Measurements from ENCODE around the gene PPP3CB.

Gene PPP3CB

GRCh38 chr10:73495226-73495883 is 469 bp downstream of the PPP3CB start (continued):
- TF ChIP-seq ZNF501 (tag by site-specific recombination; IDR thresholded peaks at IDR 0.05) (peak; percentile 88), KLF16 (tag by site-specific recombination; IDR thresholded peaks at IDR 0.05) (peak; percentile 76), SCRT1 (tag by site-specific recombination; IDR thresholded peaks at IDR 0.05; ENCODE audit: borderline replicate concordance) (no peak), ZFP37 (tag by site-specific recombination; IDR thresholded peaks at IDR 0.05) (0 out of 2 replicates have a peak, but pooled peaks have one; percentile 50), ZNF214 (tag by site-specific recombination; IDR thresholded peaks at IDR 0.05; ENCODE audit: borderline replicate concordance) (no peak), ZNF37A (tag by site-specific recombination; IDR thresholded peaks at IDR 0.05) (no peak), ZBTB49 (tag by site-specific recombination; IDR thresholded peaks at IDR 0.05; ENCODE audit: low read depth) (no peak), ZNF239 (tag by site-specific recombination; IDR thresholded peaks at IDR 0.05) (no peak), ZNF362 (tag by site-specific recombination; IDR thresholded peaks at IDR 0.05) (no peak), BCL6B (tag by site-specific recombination; IDR thresholded peaks at IDR 0.05) (no peak), MYNN (tag by site-specific recombination; IDR thresholded peaks at IDR 0.05; ENCODE audit: borderline replicate concordance) (no peak), ZNF394 (tag by site-specific recombination; IDR thresholded peaks at IDR 0.05; ENCODE audit: borderline replicate concordance) (no peak), ZNF571 (tag by site-specific recombination; IDR thresholded peaks at IDR 0.05) (no peak), ZEB2 (tag by site-specific recombination; IDR thresholded peaks at IDR 0.05) (peak; percentile 67), ZSCAN4 (tag by site-specific recombination; IDR thresholded peaks at IDR 0.05) (no peak), ZNF138 (tag by site-specific recombination; IDR thresholded peaks at IDR 0.05; ENCODE audit: borderline replicate concordance) (no peak), TCF7L2 (IDR thresholded peaks at IDR 0.05; ENCODE audit: borderline replicate concordance, low read depth, low read length) (no peak), ZNF768 (tag by site-specific recombination; IDR thresholded peaks at IDR 0.05) (no peak), ZNF704 (tag by site-specific recombination; IDR thresholded peaks at IDR 0.05) (no peak), ZNF366 (tag by site-specific recombination; conservative IDR thresholded peaks at IDR 0.05) (no peak), BCL11A (tag by site-specific recombination; IDR thresholded peaks at IDR 0.05; ENCODE audit: low read depth) (peak; percentile 55; the same call in 1 of the 2 replicates), KLF1 (tag by site-specific recombination; IDR thresholded peaks at IDR 0.05) (peak; percentile 98), REST (tag by site-specific recombination; IDR thresholded peaks at IDR 0.05) (0 out of 2 replicates have a peak, but pooled peaks have one; percentile 13), ZNF549 (tag by site-specific recombination; IDR thresholded peaks at IDR 0.05) (no peak)
- TF ChIP-seq, protein P1, sequence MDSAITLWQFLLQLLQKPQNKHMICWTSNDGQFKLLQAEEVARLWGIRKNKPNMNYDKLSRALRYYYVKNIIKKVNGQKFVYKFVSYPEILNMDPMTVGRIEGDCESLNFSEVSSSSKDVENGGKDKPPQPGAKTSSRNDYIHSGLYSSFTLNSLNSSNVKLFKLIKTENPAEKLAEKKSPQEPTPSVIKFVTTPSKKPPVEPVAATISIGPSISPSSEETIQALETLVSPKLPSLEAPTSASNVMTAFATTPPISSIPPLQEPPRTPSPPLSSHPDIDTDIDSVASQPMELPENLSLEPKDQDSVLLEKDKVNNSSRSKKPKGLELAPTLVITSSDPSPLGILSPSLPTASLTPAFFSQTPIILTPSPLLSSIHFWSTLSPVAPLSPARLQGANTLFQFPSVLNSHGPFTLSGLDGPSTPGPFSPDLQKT (IDR thresholded peaks at IDR 0.05; ENCODE audit: borderline replicate concordance, low read depth, low read length) = no peak
- TF ChIP-seq, protein P2, sequence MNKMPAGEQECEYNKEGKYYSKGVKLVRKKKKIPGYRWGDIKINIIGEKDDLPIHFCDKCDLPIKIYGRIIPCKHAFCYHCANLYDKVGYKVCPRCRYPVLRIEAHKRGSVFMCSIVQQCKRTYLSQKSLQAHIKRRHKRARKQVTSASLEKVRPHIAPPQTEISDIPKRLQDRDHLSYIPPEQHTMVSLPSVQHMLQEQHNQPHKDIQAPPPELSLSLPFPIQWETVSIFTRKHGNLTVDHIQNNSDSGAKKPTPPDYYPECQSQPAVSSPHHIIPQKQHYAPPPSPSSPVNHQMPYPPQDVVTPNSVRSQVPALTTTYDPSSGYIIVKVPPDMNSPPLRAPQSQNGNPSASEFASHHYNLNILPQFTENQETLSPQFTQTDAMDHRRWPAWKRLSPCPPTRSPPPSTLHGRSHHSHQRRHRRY (tag by site-specific recombination; IDR thresholded peaks at IDR 0.05) = no peak

All from HEK293 (cell line).